Mesenchymal stem cell (in vitro differentiated cells and primary cell): ENCODE results near the gene BCAP29.

Experiments used
- DNase-seq: peaks from one replicate; pipeline ENCODE4 v3.0.0-alpha.2; 2013
- H2AFZ ChIP-seq: one replicate; pipeline ENCODE4 v1.6.1; 2013; ENCODE audit warnings: low read depth, mild to moderate bottlenecking, control low read depth, inconsistent platforms, low read length, moderate library complexity
- H2AK5ac ChIP-seq: 2 replicates; pipeline ENCODE4 v1.6.1; 2013; ENCODE audit warnings: low read length, moderate library complexity, mild to moderate bottlenecking, inconsistent platforms; ENCODE audit not compliant: severe bottlenecking
- H2BK120ac ChIP-seq: one replicate; pipeline ENCODE4 v1.6.1; 2013; ENCODE audit warnings: low read depth, mild to moderate bottlenecking, inconsistent platforms, low read length, moderate library complexity
- H2BK12ac ChIP-seq, 2 experiments: one replicate each; pipeline ENCODE4 v1.6.1; 2013; ENCODE audit warnings: inconsistent platforms in 2 of 2, low read length in 2 of 2, mild to moderate bottlenecking in 2 of 2, moderate library complexity in 2 of 2, control low read depth in 1 of 2
- H2BK15ac ChIP-seq: one replicate; pipeline ENCODE4 v1.6.1; 2013; ENCODE audit warnings: mild to moderate bottlenecking, low read depth, inconsistent platforms; ENCODE audit not compliant: poor library complexity, severe bottlenecking
- H2BK5ac ChIP-seq: 2 replicates; pipeline ENCODE4 v1.6.1; 2013; ENCODE audit warnings: low read depth, mild to moderate bottlenecking, low read length, control low read depth, inconsistent platforms; ENCODE audit not compliant: poor library complexity, severe bottlenecking
- H3K14ac ChIP-seq, 2 experiments: one replicate each; pipeline ENCODE4 v1.6.1; 2013; ENCODE audit warnings: inconsistent platforms in 2 of 2, low read length in 2 of 2, control low read depth in 1 of 2, mild to moderate bottlenecking in 1 of 2, moderate library complexity in 1 of 2
- H3K18ac ChIP-seq, 2 experiments: one replicate each; pipeline ENCODE4 v1.6.1; 2013; ENCODE audit warnings: inconsistent platforms in 2 of 2, low read length in 2 of 2, control low read depth in 1 of 2, low read depth in 1 of 2, mild to moderate bottlenecking in 1 of 2
- H3K23ac ChIP-seq, 2 experiments: one replicate each; pipeline ENCODE4 v1.6.1; 2013; ENCODE audit warnings: inconsistent platforms in 2 of 2, low read length in 2 of 2, mild to moderate bottlenecking in 2 of 2, moderate library complexity in 2 of 2, control low read depth in 1 of 2
- H3K27ac ChIP-seq: 2 replicates; pipeline ENCODE4 v1.5.1; 2013; ENCODE audit warnings: mild to moderate bottlenecking, moderate library complexity, low read length, control low read depth, inconsistent platforms; ENCODE audit not compliant: poor library complexity, severe bottlenecking
- H3K27me3 ChIP-seq, 2 experiments: 2 replicates each; pipeline versions ENCODE4 v1.6.1 to v1.7.0; 2013; ENCODE audit warnings: low read length in 2 of 2, mild to moderate bottlenecking in 2 of 2, moderate library complexity in 2 of 2, control low read depth in 1 of 2, inconsistent platforms in 1 of 2; ENCODE audit not compliant: control insufficient read depth in 1 of 2, insufficient read depth in 1 of 2
- H3K36me3 ChIP-seq, 2 experiments: 2 replicates each; pipeline versions ENCODE4 v1.6.1 to v1.7.0; 2013; ENCODE audit warnings: low read length in 2 of 2, control low read depth in 1 of 2, inconsistent platforms in 1 of 2, low read depth in 1 of 2, mild to moderate bottlenecking in 1 of 2; ENCODE audit not compliant: insufficient read depth in 2 of 2, control insufficient read depth in 1 of 2
- H3K4ac ChIP-seq, 2 experiments: one replicate each; pipeline ENCODE4 v1.6.1; 2013; ENCODE audit warnings: inconsistent platforms in 2 of 2, low read length in 2 of 2, mild to moderate bottlenecking in 2 of 2, moderate library complexity in 2 of 2, control low read depth in 1 of 2, low read depth in 1 of 2
- H3K4me1 ChIP-seq: 2 replicates; pipeline ENCODE4 v1.6.1; 2013; ENCODE audit warnings: low read depth, low read length, control low read depth; ENCODE audit not compliant: control insufficient read depth, insufficient read depth
- H3K4me2 ChIP-seq: 2 replicates; pipeline ENCODE4 v1.6.1; 2013; ENCODE audit warnings: low read length, mild to moderate bottlenecking, inconsistent platforms; ENCODE audit not compliant: poor library complexity, severe bottlenecking
- H3K4me3 ChIP-seq, 2 experiments: 2 replicates each; pipeline versions ENCODE4 v1.5.1 to v1.7.0; 2013; ENCODE audit warnings: low read length in 2 of 2, mild to moderate bottlenecking in 2 of 2, control low read depth in 1 of 2, low read depth in 1 of 2; ENCODE audit not compliant: insufficient read depth in 1 of 2
- H3K79me1 ChIP-seq: replicated peaks from 2 replicates; pipeline ENCODE4 v1.6.1; 2013; ENCODE audit warnings: mild to moderate bottlenecking, control low read depth, low read length, inconsistent platforms; ENCODE audit not compliant: poor library complexity, severe bottlenecking
- H3K9ac ChIP-seq: 2 replicates; pipeline ENCODE4 v1.7.0; 2013; ENCODE audit warnings: mild to moderate bottlenecking, low read length, moderate library complexity
- H3K9me3 ChIP-seq: 2 replicates; pipeline ENCODE4 v1.7.0; 2013; ENCODE audit warnings: mild to moderate bottlenecking, low read length; ENCODE audit not compliant: control insufficient read depth
- H4K8ac ChIP-seq: one replicate; pipeline ENCODE4 v1.6.1; 2013; ENCODE audit warnings: inconsistent platforms, mild to moderate bottlenecking, low read length, moderate library complexity
- H4K91ac ChIP-seq: one replicate; pipeline ENCODE4 v1.6.1; 2013; ENCODE audit warnings: mild to moderate bottlenecking, low read length, inconsistent platforms
- WGBS: methylation state at CpG from one replicate; pipeline ENCODE4 v1.1.7; 2013; ENCODE audit warnings: mixed read lengths; 5-methylcytosine and 5-hydroxymethylcytosine counted together

Gene BCAP29

DNA sequence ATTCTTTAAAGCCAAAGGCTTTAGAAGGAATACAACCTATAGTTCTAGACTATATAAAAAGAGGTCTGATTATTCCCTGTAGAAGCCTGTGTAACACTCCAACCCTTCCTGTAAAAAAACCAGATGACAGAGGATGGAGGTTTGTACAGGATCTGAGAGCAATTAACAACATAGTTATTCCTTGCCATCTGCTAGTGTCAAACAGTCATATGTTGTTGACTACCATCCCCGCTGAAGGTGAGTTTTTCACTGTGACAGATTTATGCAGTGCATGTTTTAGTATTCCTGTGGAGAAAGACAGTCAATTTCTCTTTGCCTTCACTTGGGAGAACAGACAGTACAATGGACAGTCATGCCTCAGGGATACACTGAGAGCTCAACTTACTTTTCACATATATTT, 61.6 kb downstream of the BCAP29 start:
- H3K4me1 ChIP-seq = no peaks in the 10 kb centered on the region
- H3K23ac ChIP-seq = no peak overlapping the region
- H3K9me3 ChIP-seq = no peaks in the 10 kb centered on the region
- WGBS = 89% methylated on average over 1 of the region's 1 CpG
- no peak for DNase-seq
- H3K9ac ChIP-seq = no peak overlapping the region
- H2BK5ac ChIP-seq = no peak overlapping the region
- no peak overlapping the region for H3K4me3 ChIP-seq
- H3K36me3 ChIP-seq = no peaks in the 10 kb centered on the region
- H2AK5ac ChIP-seq = no peak overlapping the region
- peaks cover 0 to 14% of the 10 kb centered on the region in 2 experiments for H3K27me3 ChIP-seq
- no peak overlapping the region for H2BK120ac ChIP-seq
- no peak overlapping the region for H3K14ac ChIP-seq
- no peaks in the 10 kb centered on the region for H3K79me1 ChIP-seq
- no peak overlapping the region for H2BK12ac ChIP-seq
- H2BK15ac ChIP-seq = no peak overlapping the region
- no peak overlapping the region for H4K8ac ChIP-seq
- no peak overlapping the region for H3K27ac ChIP-seq
- H3K4ac ChIP-seq = no peak overlapping the region
- no peak overlapping the region for H2AFZ ChIP-seq
- no peak overlapping the region for H3K18ac ChIP-seq
- no peak overlapping the region for H3K4me2 ChIP-seq
- H4K91ac ChIP-seq = no peak overlapping the region

DNA sequence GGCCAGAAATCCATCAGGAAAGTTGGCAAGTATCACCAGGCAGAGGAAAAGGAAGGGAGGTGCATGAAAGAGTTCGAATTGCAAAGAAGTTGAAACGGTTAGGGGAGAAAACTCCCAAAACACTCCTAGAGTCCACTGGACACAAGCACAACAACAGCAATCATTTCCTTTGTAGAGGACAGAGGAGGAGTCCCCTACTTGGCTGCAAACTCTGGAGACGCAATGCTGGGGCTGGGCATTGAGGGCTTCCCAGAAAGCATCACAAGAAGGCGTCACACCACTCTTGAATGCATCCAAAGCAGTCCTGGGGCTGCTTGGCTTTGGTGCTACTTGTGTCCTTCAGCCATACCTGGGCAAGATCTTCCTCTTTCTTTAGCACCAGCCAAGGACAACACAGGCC, 62.5 kb downstream of the BCAP29 start:
- no peak overlapping the region for H3K9ac ChIP-seq
- no peak overlapping the region for H3K4me2 ChIP-seq
- H2BK15ac ChIP-seq = no peak overlapping the region
- no peaks in the 10 kb centered on the region for H3K4me1 ChIP-seq
- WGBS = 78% methylated on average over 4 of the region's 4 CpGs
- H4K91ac ChIP-seq = no peak overlapping the region
- no peak overlapping the region for H2BK12ac ChIP-seq
- no peak overlapping the region for H3K27ac ChIP-seq
- no peak overlapping the region for H2BK5ac ChIP-seq
- no peaks in the 10 kb centered on the region for H3K36me3 ChIP-seq
- no peak overlapping the region for H3K4me3 ChIP-seq
- H2AFZ ChIP-seq = no peak overlapping the region
- H3K4ac ChIP-seq = no peak overlapping the region
- H3K23ac ChIP-seq = no peak overlapping the region
- no peak overlapping the region for H3K18ac ChIP-seq
- no peaks in the 10 kb centered on the region for H3K9me3 ChIP-seq
- no peak overlapping the region for H3K14ac ChIP-seq
- H2AK5ac ChIP-seq = no peak overlapping the region
- H4K8ac ChIP-seq = no peak overlapping the region
- H3K27me3 ChIP-seq = peaks cover 0 to 14% of the 10 kb centered on the region in 2 experiments
- no peak for DNase-seq
- no peak overlapping the region for H2BK120ac ChIP-seq
- H3K79me1 ChIP-seq = no peaks in the 10 kb centered on the region

DNA sequence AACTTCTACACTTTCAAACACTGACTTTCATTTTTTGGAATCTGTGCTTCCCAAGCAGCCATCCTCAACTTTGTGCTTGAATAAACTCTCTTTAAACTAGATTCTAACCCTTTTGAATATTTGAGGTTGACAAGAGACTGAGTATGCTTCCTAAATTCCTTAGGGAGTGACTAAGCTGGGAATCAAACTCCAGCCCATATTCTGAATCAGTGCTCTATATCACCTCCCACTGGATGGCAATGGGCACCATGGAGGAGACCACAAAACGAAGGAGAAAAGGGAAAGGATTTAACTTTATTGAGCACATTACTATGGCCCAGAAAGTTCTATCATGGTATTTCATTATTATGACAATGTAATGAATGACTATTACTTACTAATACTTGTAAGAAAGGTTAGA, 63.4 kb downstream of the BCAP29 start:
- Histone ChIP-seq H3K14ac (no peak overlapping the region), H3K27me3 (peaks cover 0 to 14% of the 10 kb centered on the region in 2 experiments), H3K4me1 (no peaks in the 10 kb centered on the region), H2AFZ (no peak overlapping the region), H2AK5ac (no peak overlapping the region), H3K9me3 (no peaks in the 10 kb centered on the region), H3K23ac (no peak overlapping the region), H4K91ac (no peak overlapping the region), H2BK120ac (no peak overlapping the region), H2BK15ac (no peak overlapping the region), H3K4me2 (no peak overlapping the region), H2BK5ac (no peak overlapping the region), H4K8ac (no peak overlapping the region), H2BK12ac (no peak overlapping the region), H3K79me1 (no peaks in the 10 kb centered on the region), H3K36me3 (no peaks in the 10 kb centered on the region), H3K4me3 (peak overlapping the region in 1 of 2 experiments; percentile 69), H3K27ac (no peak overlapping the region), H3K9ac (no peak overlapping the region), H3K4ac (no peak overlapping the region), H3K18ac (no peak overlapping the region)
- WGBS = no CpG with 5 or more reads among the region's 1 CpG
- peak; percentile 26 for DNase-seq

DNA sequence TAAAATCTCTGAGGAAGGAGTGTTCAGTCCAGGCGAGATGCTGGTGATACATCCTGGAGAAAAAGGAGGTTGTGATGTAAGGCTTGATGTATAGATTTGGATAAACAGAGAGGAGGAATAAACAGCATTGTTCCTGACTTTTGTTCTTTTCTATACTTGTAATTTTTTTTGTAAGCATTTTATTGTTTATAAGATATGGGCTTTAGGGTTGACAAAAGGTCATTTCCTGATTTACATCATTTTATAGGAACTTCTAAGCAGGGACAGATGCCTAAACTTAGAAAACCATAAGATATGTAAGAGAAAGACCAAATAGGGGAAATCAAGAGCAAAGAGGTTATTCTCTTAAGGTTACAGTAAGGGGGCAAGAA, 63.9 kb downstream of the BCAP29 start:
- H3K18ac ChIP-seq = no peak overlapping the region
- H2AFZ ChIP-seq = no peak overlapping the region
- H3K4me2 ChIP-seq = no peak overlapping the region
- no peaks in the 10 kb centered on the region for H3K36me3 ChIP-seq
- no peak overlapping the region for H2BK15ac ChIP-seq
- DNase-seq = no peak
- peak overlapping the region in 1 of 2 experiments; percentile 69 for H3K4me3 ChIP-seq
- H2BK12ac ChIP-seq = no peak overlapping the region
- H3K27ac ChIP-seq = no peak overlapping the region
- no peak overlapping the region for H4K91ac ChIP-seq
- no peak overlapping the region for H3K14ac ChIP-seq
- WGBS = 72% methylated on average over 1 of the region's 1 CpG
- no peak overlapping the region for H4K8ac ChIP-seq
- H3K4me1 ChIP-seq = no peaks in the 10 kb centered on the region
- no peaks in the 10 kb centered on the region for H3K9me3 ChIP-seq
- no peak overlapping the region for H3K4ac ChIP-seq
- H2BK120ac ChIP-seq = no peak overlapping the region
- no peak overlapping the region for H2BK5ac ChIP-seq
- peaks cover 0 to 14% of the 10 kb centered on the region in 2 experiments for H3K27me3 ChIP-seq
- H3K79me1 ChIP-seq = no peaks in the 10 kb centered on the region
- H3K23ac ChIP-seq = no peak overlapping the region
- peak overlapping the region; percentile 65 for H3K9ac ChIP-seq
- H2AK5ac ChIP-seq = no peak overlapping the region
